Liver (tissue), 9 donors: ENCODE results near the gene ATF5. TPM values are rescaled to one million over a fixed set of nuclear protein-coding genes. Genes with fewer than 3 reads are reported as not detected.

ENCODE experiments used
- DNase-seq: peaks from one replicate; pipeline ENCODE4 v3.0.0-alpha.2; 2017; ENCODE audit warnings: low spot score
- H3K27ac ChIP-seq, 2 donors: one replicate each; pipeline ENCODE4 v1.7.0; 2013; ENCODE audit warnings: inconsistent platforms in 2 of 2, low read length in 2 of 2, control low read depth in 1 of 2, low read depth in 1 of 2, mild to moderate bottlenecking in 1 of 2
- H3K27me3 ChIP-seq, 4 donors: one replicate each; pipeline versions ENCODE4 v1.6.1 to v1.7.0; 2013; ENCODE audit warnings: low read length in 3 of 4, inconsistent platforms in 1 of 4, mild to moderate bottlenecking in 1 of 4, moderate library complexity in 1 of 4; ENCODE audit not compliant: control insufficient read depth in 4 of 4, insufficient read depth in 4 of 4
- H3K36me3 ChIP-seq, 4 donors: one replicate each; pipeline versions ENCODE4 v1.6.1 to v1.7.0; 2013; ENCODE audit warnings: low read length in 3 of 4, mild to moderate bottlenecking in 3 of 4, low read depth in 1 of 4, moderate library complexity in 1 of 4; ENCODE audit not compliant: control insufficient read depth in 4 of 4, insufficient read depth in 3 of 4
- H3K4me1 ChIP-seq, 4 donors: one replicate each; pipeline versions ENCODE4 v1.6.1 to v1.7.0; 2013; ENCODE audit warnings: low read length in 3 of 4, mild to moderate bottlenecking in 3 of 4, moderate library complexity in 1 of 4; ENCODE audit not compliant: control insufficient read depth in 4 of 4, insufficient read depth in 4 of 4
- H3K4me3 ChIP-seq, 3 donors: one replicate each; pipeline versions ENCODE4 v1.6.1 to v1.7.0; 2013; ENCODE audit warnings: low read length in 3 of 3, control low read depth in 1 of 3, low read depth in 1 of 3, mild to moderate bottlenecking in 1 of 3
- H3K9ac ChIP-seq, 2 donors: one replicate each; pipeline ENCODE4 v1.7.0; 2013; ENCODE audit warnings: low read length in 2 of 2, mild to moderate bottlenecking in 2 of 2, moderate library complexity in 2 of 2, control low read depth in 1 of 2, low read depth in 1 of 2
- H3K9me3 ChIP-seq, 4 donors: one replicate each; pipeline versions ENCODE4 v1.6.1 to v1.7.0; 2013; ENCODE audit warnings: low read length in 3 of 4; ENCODE audit not compliant: control insufficient read depth in 4 of 4
- FOXA1 ChIP-seq: IDR thresholded peaks from 2 replicates; pipeline ENCODE4 v1.6.1; 2016; ENCODE audit warnings: antibody characterized with exemption
- FOXA2 ChIP-seq: IDR thresholded peaks from 2 replicates; pipeline ENCODE4 v1.6.1; 2016; ENCODE audit warnings: antibody characterized with exemption
- GABPA ChIP-seq, 2 donors: IDR thresholded peaks in 1 of 2; conservative IDR thresholded peaks in 1 of 2; 2 replicates each; pipeline ENCODE4 v1.6.1; 2016; ENCODE audit warnings: antibody characterized with exemption in 2 of 2, mild to moderate bottlenecking in 1 of 2, moderate library complexity in 1 of 2
- HNF4A ChIP-seq, 2 donors: conservative IDR thresholded peaks; 2 replicates each; pipeline ENCODE4 v1.6.1; 2016; ENCODE audit warnings: antibody characterized with exemption in 2 of 2, mild to moderate bottlenecking in 2 of 2
- HNF4G ChIP-seq: IDR thresholded peaks from 2 replicates; pipeline ENCODE4 v1.6.1; 2016; ENCODE audit warnings: antibody characterized with exemption
- JUND ChIP-seq, 2 donors: IDR thresholded peaks; 2 replicates each; pipeline ENCODE4 v1.6.1; 2016; ENCODE audit warnings: antibody characterized with exemption in 2 of 2
- NR2F2 ChIP-seq: IDR thresholded peaks from 2 replicates; pipeline ENCODE4 v1.6.1; 2016; ENCODE audit warnings: antibody characterized with exemption
- RAD21 ChIP-seq, 2 donors: IDR thresholded peaks; 2 replicates each; pipeline ENCODE4 v1.6.1; 2016; ENCODE audit warnings: antibody characterized with exemption in 2 of 2, mild to moderate bottlenecking in 2 of 2
- RXRA ChIP-seq, 2 donors: IDR thresholded peaks; 2 replicates each; pipeline ENCODE4 v1.6.1; 2017 to 2018; ENCODE audit warnings: antibody characterized with exemption in 2 of 2, mild to moderate bottlenecking in 1 of 2
- SP1 ChIP-seq: IDR thresholded peaks from 2 replicates; pipeline ENCODE4 v1.6.1; 2018; ENCODE audit warnings: antibody characterized with exemption, mild to moderate bottlenecking
- TAF1 ChIP-seq: conservative IDR thresholded peaks from 2 replicates; pipeline ENCODE4 v1.6.1; 2016; ENCODE audit warnings: antibody characterized with exemption, mild to moderate bottlenecking
- YY1 ChIP-seq: IDR thresholded peaks from 2 replicates; pipeline ENCODE4 v1.6.1; 2016; ENCODE audit warnings: antibody characterized with exemption, mild to moderate bottlenecking
- WGBS: extraction: QIAGEN DNeasy Blood & Tissue Kit; methylation state at CpG from one replicate; pipeline ENCODE4 v1.1.7; 2013; 5-methylcytosine and 5-hydroxymethylcytosine counted together
- polyA plus RNA-seq, 2 donors: library from polyadenylated mRNA; stranded (reverse) in 1 of 2; unstranded in 1 of 2; fragments of 200-250 nt in 1 of 2; fragments of >200 nt in 1 of 2; fragmentation: Nextera tagmentation in 1 of 2; extraction: Ambion mirVana in 1 of 2; gene quantifications; one replicate each; pipeline versions ENCODE4 v1.2.1 to v1.2.3, GENCODE V29; 2013 to 2015
- total RNA-seq, 2 donors: library from RNA; depleted of rRNA; stranded (reverse); fragments of >200 nt; gene quantifications; one replicate each; pipeline ENCODE4 v1.2.3, GENCODE V29; 2014
- TF ChIP-seq, protein P1 (sequence below): IDR thresholded peaks from 2 replicates; pipeline ENCODE4 v1.6.1; 2016; ENCODE audit warnings: antibody characterized with exemption, mild to moderate bottlenecking
- TF ChIP-seq, protein P2 (sequence below): fragments of 150-350 bp; IDR thresholded peaks from 2 replicates; pipeline ENCODE4 v1.5.1; 2017; ENCODE audit warnings: improper control_type of control experiment, low read depth, low read length; ENCODE audit not compliant: missing input control
- TF ChIP-seq, protein P3 (sequence below): IDR thresholded peaks from 2 replicates; pipeline ENCODE4 v1.6.1; 2016; ENCODE audit warnings: antibody characterized with exemption
- TF ChIP-seq, protein P4 (sequence below): IDR thresholded peaks from 2 replicates; pipeline ENCODE4 v1.6.1; 2016; ENCODE audit warnings: antibody characterized with exemption
- donor health status: healthy.
- donor health status: healthy.
- donor health status: healthy.
- donor health status: healthy.
- donor health status: healthy.

Gene ATF5
- total and polyA plus RNA-seq, 4 donors = 42.3 to 2,086 (median 347) TPM

DNA sequence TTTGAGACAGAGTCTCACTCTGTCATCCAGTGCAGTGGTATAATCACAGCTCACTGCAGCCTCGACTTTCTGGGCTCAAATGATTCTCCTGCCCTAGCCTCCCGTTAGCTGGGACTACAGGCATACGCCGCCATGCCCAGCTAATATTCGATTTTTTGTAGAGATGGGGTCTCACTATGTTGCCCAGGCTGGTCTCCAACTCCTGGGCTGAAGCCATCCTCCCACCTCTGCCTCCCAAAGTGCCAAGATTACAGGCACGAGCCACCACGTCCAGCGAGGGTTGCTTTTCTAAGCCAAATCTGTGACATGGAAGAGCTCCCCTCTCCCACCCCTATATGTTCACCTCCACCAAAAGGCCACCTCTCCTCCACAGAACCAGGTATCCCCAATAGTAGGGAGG lies 10.9 kb upstream of the ATF5 start:
- TF ChIP-seq GABPA (IDR thresholded peaks at IDR 0.05 in 1 of 2, conservative IDR thresholded peaks at IDR 0.05 in 1 of 2) = no peak
- no peak for TF ChIP-seq TAF1
- no peak for TF ChIP-seq HNF4A (conservative IDR thresholded peaks at IDR 0.05)
- TF ChIP-seq NR2F2 = no peak
- TF ChIP-seq, protein P1, sequence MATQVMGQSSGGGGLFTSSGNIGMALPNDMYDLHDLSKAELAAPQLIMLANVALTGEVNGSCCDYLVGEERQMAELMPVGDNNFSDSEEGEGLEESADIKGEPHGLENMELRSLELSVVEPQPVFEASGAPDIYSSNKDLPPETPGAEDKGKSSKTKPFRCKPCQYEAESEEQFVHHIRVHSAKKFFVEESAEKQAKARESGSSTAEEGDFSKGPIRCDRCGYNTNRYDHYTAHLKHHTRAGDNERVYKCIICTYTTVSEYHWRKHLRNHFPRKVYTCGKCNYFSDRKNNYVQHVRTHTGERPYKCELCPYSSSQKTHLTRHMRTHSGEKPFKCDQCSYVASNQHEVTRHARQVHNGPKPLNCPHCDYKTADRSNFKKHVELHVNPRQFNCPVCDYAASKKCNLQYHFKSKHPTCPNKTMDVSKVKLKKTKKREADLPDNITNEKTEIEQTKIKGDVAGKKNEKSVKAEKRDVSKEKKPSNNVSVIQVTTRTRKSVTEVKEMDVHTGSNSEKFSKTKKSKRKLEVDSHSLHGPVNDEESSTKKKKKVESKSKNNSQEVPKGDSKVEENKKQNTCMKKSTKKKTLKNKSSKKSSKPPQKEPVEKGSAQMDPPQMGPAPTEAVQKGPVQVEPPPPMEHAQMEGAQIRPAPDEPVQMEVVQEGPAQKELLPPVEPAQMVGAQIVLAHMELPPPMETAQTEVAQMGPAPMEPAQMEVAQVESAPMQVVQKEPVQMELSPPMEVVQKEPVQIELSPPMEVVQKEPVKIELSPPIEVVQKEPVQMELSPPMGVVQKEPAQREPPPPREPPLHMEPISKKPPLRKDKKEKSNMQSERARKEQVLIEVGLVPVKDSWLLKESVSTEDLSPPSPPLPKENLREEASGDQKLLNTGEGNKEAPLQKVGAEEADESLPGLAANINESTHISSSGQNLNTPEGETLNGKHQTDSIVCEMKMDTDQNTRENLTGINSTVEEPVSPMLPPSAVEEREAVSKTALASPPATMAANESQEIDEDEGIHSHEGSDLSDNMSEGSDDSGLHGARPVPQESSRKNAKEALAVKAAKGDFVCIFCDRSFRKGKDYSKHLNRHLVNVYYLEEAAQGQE = no peak
- TF ChIP-seq RAD21 (IDR thresholded peaks at IDR 0.05) = no peak
- no peak for TF ChIP-seq JUND (IDR thresholded peaks at IDR 0.05)
- TF ChIP-seq, protein P2, sequence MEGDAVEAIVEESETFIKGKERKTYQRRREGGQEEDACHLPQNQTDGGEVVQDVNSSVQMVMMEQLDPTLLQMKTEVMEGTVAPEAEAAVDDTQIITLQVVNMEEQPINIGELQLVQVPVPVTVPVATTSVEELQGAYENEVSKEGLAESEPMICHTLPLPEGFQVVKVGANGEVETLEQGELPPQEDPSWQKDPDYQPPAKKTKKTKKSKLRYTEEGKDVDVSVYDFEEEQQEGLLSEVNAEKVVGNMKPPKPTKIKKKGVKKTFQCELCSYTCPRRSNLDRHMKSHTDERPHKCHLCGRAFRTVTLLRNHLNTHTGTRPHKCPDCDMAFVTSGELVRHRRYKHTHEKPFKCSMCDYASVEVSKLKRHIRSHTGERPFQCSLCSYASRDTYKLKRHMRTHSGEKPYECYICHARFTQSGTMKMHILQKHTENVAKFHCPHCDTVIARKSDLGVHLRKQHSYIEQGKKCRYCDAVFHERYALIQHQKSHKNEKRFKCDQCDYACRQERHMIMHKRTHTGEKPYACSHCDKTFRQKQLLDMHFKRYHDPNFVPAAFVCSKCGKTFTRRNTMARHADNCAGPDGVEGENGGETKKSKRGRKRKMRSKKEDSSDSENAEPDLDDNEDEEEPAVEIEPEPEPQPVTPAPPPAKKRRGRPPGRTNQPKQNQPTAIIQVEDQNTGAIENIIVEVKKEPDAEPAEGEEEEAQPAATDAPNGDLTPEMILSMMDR = no peak
- TF ChIP-seq FOXA1 = no peak
- no peak for TF ChIP-seq HNF4G
- no peak for TF ChIP-seq YY1
- no peak for TF ChIP-seq RXRA (IDR thresholded peaks at IDR 0.05)
- TF ChIP-seq, protein P3, sequence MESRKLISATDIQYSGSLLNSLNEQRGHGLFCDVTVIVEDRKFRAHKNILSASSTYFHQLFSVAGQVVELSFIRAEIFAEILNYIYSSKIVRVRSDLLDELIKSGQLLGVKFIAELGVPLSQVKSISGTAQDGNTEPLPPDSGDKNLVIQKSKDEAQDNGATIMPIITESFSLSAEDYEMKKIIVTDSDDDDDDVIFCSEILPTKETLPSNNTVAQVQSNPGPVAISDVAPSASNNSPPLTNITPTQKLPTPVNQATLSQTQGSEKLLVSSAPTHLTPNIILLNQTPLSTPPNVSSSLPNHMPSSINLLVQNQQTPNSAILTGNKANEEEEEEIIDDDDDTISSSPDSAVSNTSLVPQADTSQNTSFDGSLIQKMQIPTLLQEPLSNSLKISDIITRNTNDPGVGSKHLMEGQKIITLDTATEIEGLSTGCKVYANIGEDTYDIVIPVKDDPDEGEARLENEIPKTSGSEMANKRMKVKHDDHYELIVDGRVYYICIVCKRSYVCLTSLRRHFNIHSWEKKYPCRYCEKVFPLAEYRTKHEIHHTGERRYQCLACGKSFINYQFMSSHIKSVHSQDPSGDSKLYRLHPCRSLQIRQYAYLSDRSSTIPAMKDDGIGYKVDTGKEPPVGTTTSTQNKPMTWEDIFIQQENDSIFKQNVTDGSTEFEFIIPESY = no peak
- WGBS = 94% methylated on average over 8 of the region's 8 CpGs
- peak overlapping the region; percentile 91 for H3K27ac ChIP-seq
- H3K36me3 ChIP-seq = peaks cover 0 to 5% (median 3%) of the 10 kb centered on the region in 4 donors
- no peak for DNase-seq
- H3K4me3 ChIP-seq = no peak overlapping the region
- peaks cover 10 to 51% (median 27%) of the 10 kb centered on the region in 4 donors for H3K4me1 ChIP-seq
- H3K27me3 ChIP-seq = no peaks in the 10 kb centered on the region
- H3K9me3 ChIP-seq = no peaks in the 10 kb centered on the region
- no peak overlapping the region for H3K9ac ChIP-seq

DNA sequence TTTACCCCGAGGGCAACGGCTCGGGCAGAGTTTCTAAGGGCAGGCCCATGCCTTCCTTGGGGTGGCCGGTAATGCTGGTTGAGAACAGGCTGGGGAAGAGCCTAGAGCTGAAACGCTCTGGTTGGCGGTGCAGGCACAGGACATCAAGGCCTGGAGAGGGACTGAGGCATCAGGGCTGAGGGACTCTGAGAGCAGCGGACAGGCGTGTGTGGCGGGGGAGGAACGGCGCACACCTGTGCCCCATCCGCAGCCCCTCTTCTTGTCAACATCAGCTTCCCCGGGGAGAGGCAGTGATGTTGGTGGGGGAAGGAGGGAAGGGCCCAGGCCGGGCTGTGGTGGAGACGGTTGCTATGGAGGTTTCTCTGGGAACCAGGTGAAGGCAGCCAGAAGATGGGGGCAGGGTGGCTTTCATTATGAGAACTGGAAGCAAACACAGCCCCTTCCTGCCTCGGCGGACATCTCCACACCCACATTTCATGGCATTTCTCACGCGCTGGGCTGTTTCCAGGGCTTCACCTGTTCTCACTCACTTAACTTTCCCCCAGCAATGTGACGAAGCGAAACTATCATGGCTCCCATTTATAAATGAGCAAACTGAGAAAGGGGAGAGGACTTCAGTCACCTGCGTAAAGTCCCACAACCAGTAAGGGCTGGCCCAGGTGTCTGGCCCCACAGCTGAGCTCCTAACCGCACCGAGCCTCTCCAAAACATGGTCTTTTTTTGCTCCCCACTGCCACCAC lies 8.2 kb upstream of the ATF5 start:
- no peak for DNase-seq
- Histone ChIP-seq H3K27ac (peak overlapping the region; percentile 96), H3K4me1 (peaks cover 10 to 57% (median 32%) of the 10 kb centered on the region in 4 donors), H3K4me3 (no peak overlapping the region), H3K27me3 (no peaks in the 10 kb centered on the region), H3K9ac (no peak overlapping the region), H3K9me3 (no peaks in the 10 kb centered on the region), H3K36me3 (no peaks in the 10 kb centered on the region)
- WGBS = 96% methylated on average over 24 of the region's 24 CpGs
- TF ChIP-seq, protein P2 = no peak
- TF ChIP-seq GABPA (IDR thresholded peaks at IDR 0.05 in 1 of 2, conservative IDR thresholded peaks at IDR 0.05 in 1 of 2) (no peak), FOXA2 (no peak), HNF4A (conservative IDR thresholded peaks at IDR 0.05) (no peak), SP1 (no peak), JUND (IDR thresholded peaks at IDR 0.05) (no peak), NR2F2 (no peak)
- TF ChIP-seq, protein P4, sequence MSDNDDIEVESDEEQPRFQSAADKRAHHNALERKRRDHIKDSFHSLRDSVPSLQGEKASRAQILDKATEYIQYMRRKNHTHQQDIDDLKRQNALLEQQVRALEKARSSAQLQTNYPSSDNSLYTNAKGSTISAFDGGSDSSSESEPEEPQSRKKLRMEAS = no peak
- TF ChIP-seq, protein P1 = no peak
